Kidney epithelial cell (primary cell): Measurements from ENCODE around the gene C17orf113. TPM values are rescaled to one million over a fixed set of nuclear protein-coding genes. Genes with fewer than 3 reads are reported as not detected.
"Not testable (repeated sequence)": the region's sequence is repeated elsewhere in the genome, so short reads cannot be mapped to it uniquely, and the experiment has no call there.

ENCODE experiments used
- DNase-seq: peaks from one replicate; pipeline ENCODE4 v3.0.0-alpha.2; 2010; ENCODE audit warnings: low read depth
- H3K27me3 ChIP-seq: 2 replicates; pipeline ENCODE4 v1.6.0; 2011; ENCODE audit warnings: low read length; ENCODE audit not compliant: control insufficient read depth, insufficient read depth
- H3K36me3 ChIP-seq: 2 replicates; pipeline ENCODE4 v1.5.1; 2011; ENCODE audit warnings: low read length; ENCODE audit not compliant: control insufficient read depth, insufficient read depth
- H3K4me3 ChIP-seq: 2 replicates; pipeline ENCODE4 v1.5.1; 2011; ENCODE audit warnings: low read depth, mild to moderate bottlenecking, control low read depth, low read length
- total RNA-seq: library from RNA; depleted of rRNA; stranded (reverse); fragments of >200 nt; gene quantifications from 2 replicates; pipeline ENCODE4 v1.2.3, GENCODE V29; 2015
- TF ChIP-seq, protein P1 (sequence below): IDR thresholded peaks from 2 replicates; pipeline ENCODE4 v1.5.1; 2011; ENCODE audit warnings: mild to moderate bottlenecking, moderate library complexity, low read length, control low read depth, inconsistent platforms; ENCODE audit not compliant: insufficient read depth, poor library complexity, severe bottlenecking

C17orf113 gene
- total RNA-seq, 1 donor from 2014 or later = 0.75 TPM

GRCh38 chr17:42018339-42018738 lies 32.1 kb downstream of the C17orf113 start:
- no peak for DNase-seq
- Histone ChIP-seq H3K4me3 (peak overlapping the region; percentile 80), H3K36me3 (no peaks in the 10 kb centered on the region), H3K27me3 (no peaks in the 10 kb centered on the region)
- TF ChIP-seq, protein P1, sequence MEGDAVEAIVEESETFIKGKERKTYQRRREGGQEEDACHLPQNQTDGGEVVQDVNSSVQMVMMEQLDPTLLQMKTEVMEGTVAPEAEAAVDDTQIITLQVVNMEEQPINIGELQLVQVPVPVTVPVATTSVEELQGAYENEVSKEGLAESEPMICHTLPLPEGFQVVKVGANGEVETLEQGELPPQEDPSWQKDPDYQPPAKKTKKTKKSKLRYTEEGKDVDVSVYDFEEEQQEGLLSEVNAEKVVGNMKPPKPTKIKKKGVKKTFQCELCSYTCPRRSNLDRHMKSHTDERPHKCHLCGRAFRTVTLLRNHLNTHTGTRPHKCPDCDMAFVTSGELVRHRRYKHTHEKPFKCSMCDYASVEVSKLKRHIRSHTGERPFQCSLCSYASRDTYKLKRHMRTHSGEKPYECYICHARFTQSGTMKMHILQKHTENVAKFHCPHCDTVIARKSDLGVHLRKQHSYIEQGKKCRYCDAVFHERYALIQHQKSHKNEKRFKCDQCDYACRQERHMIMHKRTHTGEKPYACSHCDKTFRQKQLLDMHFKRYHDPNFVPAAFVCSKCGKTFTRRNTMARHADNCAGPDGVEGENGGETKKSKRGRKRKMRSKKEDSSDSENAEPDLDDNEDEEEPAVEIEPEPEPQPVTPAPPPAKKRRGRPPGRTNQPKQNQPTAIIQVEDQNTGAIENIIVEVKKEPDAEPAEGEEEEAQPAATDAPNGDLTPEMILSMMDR = no peak

GRCh38 chr17:42017866-42018200 lies 32.6 kb downstream of the C17orf113 start:
- no peak for DNase-seq
- Histone ChIP-seq H3K27me3 (no peaks in the 10 kb centered on the region), H3K4me3 (peak overlapping the region; percentile 80), H3K36me3 (no peaks in the 10 kb centered on the region)
- TF ChIP-seq, protein P1 = no peak

GRCh38 chr17:42016941-42017865 lies 33.2 kb downstream of the C17orf113 start, which contains the start of gene DNAJC7:
Gene DNAJC7, minus strand, starts transcription at chr17:42017439. Its CDS starts 23 bp downstream, at chr17:42017416.
- Histone ChIP-seq H3K36me3 (no peaks in the 10 kb centered on the region), H3K27me3 (no peaks in the 10 kb centered on the region), H3K4me3 (peak within 1 kb of the TSS; percentile 80)
- TF ChIP-seq, protein P1 = no peak
- DNase-seq = peak; percentile 47

GRCh38 chr17:42016411-42016831 lies 34.0 kb downstream of the C17orf113 start:
- Histone ChIP-seq H3K36me3 (no peaks in the 10 kb centered on the region), H3K4me3 (peak overlapping the region; percentile 80), H3K27me3 (no peaks in the 10 kb centered on the region)
- DNase-seq = no peak
- TF ChIP-seq, protein P1 = no peak

DNA sequence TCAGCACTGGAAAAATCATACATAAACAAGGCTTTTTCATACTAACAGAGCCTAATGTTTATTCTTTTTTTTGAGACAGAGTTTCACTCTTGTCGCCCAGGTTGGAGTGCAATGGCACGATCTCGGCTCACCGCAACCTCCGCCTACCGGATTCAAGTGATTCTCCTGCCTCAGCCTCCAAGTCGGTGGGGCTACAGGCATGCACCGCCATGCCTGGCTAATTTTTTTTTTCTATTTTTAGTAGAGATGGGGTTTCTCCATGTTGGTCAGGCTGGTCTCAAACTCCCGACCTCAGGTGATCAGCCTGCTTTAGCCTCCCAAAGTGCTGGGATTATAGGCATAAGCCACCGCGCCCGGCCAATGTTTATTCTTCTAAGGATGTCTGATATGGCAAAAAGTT lies 36.7 kb downstream of the C17orf113 start:
- not testable (repeated sequence) for DNase-seq, H3K4me3 ChIP-seq, H3K36me3 ChIP-seq, H3K27me3 ChIP-seq

DNA sequence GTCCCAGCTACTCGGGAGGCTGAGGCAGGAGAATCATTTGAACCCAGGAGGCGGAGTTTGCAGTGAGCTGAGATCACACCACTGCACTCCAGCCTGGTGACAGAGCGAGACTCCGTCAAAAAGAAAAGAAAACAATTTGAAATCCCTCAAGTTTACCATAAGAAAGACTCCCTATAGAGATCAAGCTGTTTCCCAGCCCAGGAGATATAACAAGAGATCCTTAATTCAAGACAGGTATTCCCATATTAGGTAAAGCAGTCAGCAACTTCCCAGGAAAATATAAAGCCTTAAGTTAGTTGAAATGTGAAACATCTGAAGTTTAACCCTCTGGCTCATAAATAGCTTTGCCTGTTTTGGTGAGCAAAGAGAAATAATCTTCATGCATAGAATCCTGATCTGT lies 38.0 kb downstream of the C17orf113 start:
- H3K27me3 ChIP-seq, H3K4me3 ChIP-seq, H3K36me3 ChIP-seq, DNase-seq: not testable (repeated sequence)

DNA sequence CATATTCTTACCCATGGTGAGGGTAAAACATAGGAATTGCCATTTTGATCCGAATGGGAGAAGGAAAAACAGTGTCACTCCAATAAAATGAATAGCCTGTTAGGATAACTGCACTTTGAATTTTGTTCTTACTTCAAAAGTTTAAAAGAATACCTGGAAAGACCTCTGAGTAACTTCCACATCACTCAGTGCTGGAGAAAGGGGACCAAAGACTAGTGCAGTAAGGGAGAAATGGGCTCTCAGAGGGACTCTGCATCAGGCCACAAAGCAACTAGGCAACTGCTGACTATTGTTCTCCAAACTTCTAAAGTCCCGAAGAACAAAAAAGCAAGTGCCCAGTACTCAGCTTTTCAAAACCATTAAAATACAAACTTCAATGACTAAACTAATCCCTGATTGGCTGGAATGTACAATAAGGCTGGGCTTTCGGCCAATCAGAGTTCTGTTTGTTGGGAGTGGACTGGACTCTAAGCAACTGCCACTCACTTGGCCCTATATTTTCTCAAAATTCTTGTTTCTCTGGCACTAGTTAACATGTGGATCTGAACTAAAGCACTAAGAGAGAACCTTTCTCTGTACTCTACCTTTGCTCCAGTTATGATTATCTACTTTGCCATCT lies 39.4 kb downstream of the C17orf113 start:
- no peak overlapping the region for H3K4me3 ChIP-seq
- no peaks in the 10 kb centered on the region for H3K36me3 ChIP-seq
- no peak for DNase-seq
- H3K27me3 ChIP-seq = no peaks in the 10 kb centered on the region
- TF ChIP-seq, protein P1 = no peak

- DNase-seq, H3K36me3 ChIP-seq, H3K4me3 ChIP-seq, H3K27me3 ChIP-seq: not testable (repeated sequence)
Measured at GRCh38 chr17:42010266-42010680, 40.1 kb downstream of the C17orf113 start.
